NCI-H1048 (cell line): ENCODE data around the gene AMPD3.

Experiments used
- DNase-seq: peaks from one replicate; lab custom pipeline; 2025; lab: John Stamatoyannopoulos, UW

The AMPD3 gene

GRCh38 chr11:10488934-10489691 lies 34.0 kb downstream of the AMPD3 start:
- DNase-seq = no peak

- no peak for DNase-seq
Observed at GRCh38 chr11:10490032-10490397, 35.0 kb downstream of the AMPD3 start.

- DNase-seq = no peak
Observed at GRCh38 chr11:10490398-10491241, 35.6 kb downstream of the AMPD3 start.

GRCh38 chr11:10492084-10492483 lies 37.0 kb downstream of the AMPD3 start:
- no peak for DNase-seq

GRCh38 chr11:10493041-10493663 lies 38.1 kb downstream of the AMPD3 start:
- DNase-seq = no peak

GRCh38 chr11:10494636-10495463 lies 39.8 kb downstream of the AMPD3 start:
- no peak for DNase-seq

- DNase-seq = no peak
Observed at GRCh38 chr11:10495464-10495786, 40.4 kb downstream of the AMPD3 start.

- DNase-seq = no peak
Observed at GRCh38 chr11:10496296-10496936, 41.4 kb downstream of the AMPD3 start.

- no peak for DNase-seq
Observed at GRCh38 chr11:10497371-10498021, 42.4 kb downstream of the AMPD3 start.

GRCh38 chr11:10498022-10498400 lies 42.9 kb downstream of the AMPD3 start:
- DNase-seq = no peak

- DNase-seq = no peak
Observed at GRCh38 chr11:10498426-10499250, 43.6 kb downstream of the AMPD3 start.

- DNase-seq = no peak
Observed at GRCh38 chr11:10499452-10499851, 44.4 kb downstream of the AMPD3 start.

- no peak for DNase-seq
Observed at GRCh38 chr11:10499874-10500601, 45.0 kb downstream of the AMPD3 start.

GRCh38 chr11:10500757-10501684 lies 46.0 kb downstream of the AMPD3 start:
- DNase-seq = no peak

GRCh38 chr11:10502065-10502680 lies 47.1 kb downstream of the AMPD3 start:
- DNase-seq = no peak

GRCh38 chr11:10502770-10503169 lies 47.7 kb downstream of the AMPD3 start:
- DNase-seq = no peak

GRCh38 chr11:10503221-10503620 lies 48.2 kb downstream of the AMPD3 start:
- no peak for DNase-seq
